Adrenal gland (tissue), 12 donors: ENCODE measurements around the gene NARF. TPM values are rescaled to one million over a fixed set of nuclear protein-coding genes. Genes with fewer than 3 reads are reported as not detected.
A peak's percentile ranks its signal among the peaks of the same experiment; 100 is the strongest.

Source experiments
- DNase-seq, 7 donors: peaks; one replicate each; pipeline ENCODE4 v3.0.0-alpha.2; 2019 to 2020
- H3K27ac ChIP-seq, 5 donors: fragments of 200-600 bp; sonication (generic) in 4 of 5; 1 replicate in 3 of 5; 2 replicates in 2 of 5; pipeline versions ENCODE4 v1.5.1 to v1.8.0; 2016 to 2020; ENCODE audit warnings: mild to moderate bottlenecking in 1 of 5
- H3K27me3 ChIP-seq: fragments of 200-600 bp; 2 replicates; pipeline ENCODE4 v1.8.0; 2021
- H3K36me3 ChIP-seq, 2 donors: fragments of 200-600 bp; replicated peaks in 1 of 2; 1 replicate in 1 of 2; 2 replicates in 1 of 2; pipeline versions ENCODE4 v1.5.1 to v1.8.0; 2018 to 2022
- H3K4me1 ChIP-seq, 2 donors: fragments of 200-600 bp; replicated peaks in 1 of 2; 1 replicate in 1 of 2; 2 replicates in 1 of 2; pipeline versions ENCODE4 v1.5.1 to v1.8.0; 2018 to 2021
- H3K4me3 ChIP-seq, 4 donors: fragments of 200-600 bp; sonication (generic) in 3 of 4; one replicate each; pipeline ENCODE4 v1.5.1; 2016 to 2018
- H3K9me3 ChIP-seq, 3 donors: fragments of 200-600 bp; sonication (generic) in 1 of 3; replicated peaks in 1 of 3; 1 replicate in 2 of 3; 2 replicates in 1 of 3; pipeline versions ENCODE4 v1.5.1 to v1.8.0; 2016 to 2021
- CTCF ChIP-seq, 6 experiments: fragments of 450-650 bp in 4 of 6; fragments of 200-600 bp in 2 of 6; sonication (generic) in 1 of 6; IDR thresholded peaks; 1 replicate in 5 of 6; 2 replicates in 1 of 6; pipeline versions ENCODE4 v1.5.1 to v1.8.0; 2016 to 2021; ENCODE audit warnings: antibody characterized with exemption in 6 of 6, mild to moderate bottlenecking in 2 of 6, moderate library complexity in 1 of 6
- POLR2A ChIP-seq, 2 donors: fragments of 450-650 bp; IDR thresholded peaks; one replicate each; pipeline ENCODE4 v1.6.1; 2017; ENCODE audit warnings: antibody characterized with exemption in 2 of 2, mild to moderate bottlenecking in 2 of 2, moderate library complexity in 1 of 2
- WGBS, 4 donors: extraction: QIAGEN DNeasy Blood & Tissue Kit in 2 of 4; methylation state at CpG; one replicate each; pipeline versions ENCODE4 v1.1.5 to v1.1.7; 2013 to 2017; 5-methylcytosine and 5-hydroxymethylcytosine counted together
- intact Hi-C, 2 donors: fragments of 100-400 bp; cut with DNase I; formaldehyde crosslinking; loops; one replicate each; pipeline versions ENCODE4 v1.14.1 to v1.15.0; 2022 to 2023
- polyA plus RNA-seq, 3 donors: library from polyadenylated mRNA; stranded (reverse); fragments of 200-250 nt in 2 of 3; fragments of 350-450 nt in 1 of 3; fragmentation: Illumina TruSeq in 1 of 3; extraction: RNeasy Lipid Tissue Mini Kit (QIAGEN cat#74804) in 1 of 3; gene quantifications; one replicate each; pipeline ENCODE4 v1.2.3, GENCODE V29; 2013 to 2014
- total RNA-seq, 9 donors: library from RNA; depleted of rRNA in 4 of 9; stranded (reverse); fragments of >200 nt in 4 of 9; fragments of 120-200 nt in 1 of 9; fragmentation: NEBNext Ultra II Directional in 1 of 9; extraction: Animal tissue kit (Norgen Biotek cat#: 25700) in 1 of 9; gene quantifications; one replicate each; pipeline versions ENCODE4 v1.1.0 to v1.2.4, GENCODE V29; 2013 to 2023
- donor health status: healthy with polysubstance abuse.
- donor health status: Bipolar disorder and iron deficiency.
- donor health status: DM: yes; HTN: yes; CAD: no.
- donor health status: DM: no; HTN: no; CAD: no.
- donor health status: DM: no; HTN: no; CAD: no.
- donor health status: DM: yes; HTN: yes; CAD: no.

NARF gene
- total and polyA plus RNA-seq, 12 donors: 21.8 to 198 (median 55.1) TPM

- H3K36me3 ChIP-seq: peaks cover 0 to 18% of the 10 kb centered on the region in 2 donors
- H3K27me3 ChIP-seq: no peaks in the 10 kb centered on the region
- 74 to 78% (median 77%) methylated on average over 13 to 28 of the region's 28 CpGs for WGBS, 4 donors
- no peaks in the 10 kb centered on the region for H3K9me3 ChIP-seq
- H3K27ac ChIP-seq: peak overlapping the region in 3 of 5 donors; percentile 72 to 91 (median 76)
- DNase-seq: peak in 1 of 7 donors; percentile 51
- no peak overlapping the region for H3K4me3 ChIP-seq
- intact Hi-C loops: no loop called here
- peaks cover 20 to 25% of the 10 kb centered on the region in 2 donors for H3K4me1 ChIP-seq
- no peak for TF ChIP-seq POLR2A (IDR thresholded peaks at IDR 0.05)
- TF ChIP-seq CTCF (IDR thresholded peaks at IDR 0.05): no peak
Measured at GRCh38 chr17:82442643-82443464, 15.7 kb upstream of the NARF start.

GRCh38 chr17:82443465-82444283 is 14.9 kb upstream of the NARF start:
- no peaks in the 10 kb centered on the region for H3K9me3 ChIP-seq
- DNase-seq: peak; percentile 84 to 97 (median 95)
- H3K36me3 ChIP-seq: peaks cover 0 to 18% of the 10 kb centered on the region in 2 donors
- peaks cover 20 to 25% of the 10 kb centered on the region in 2 donors for H3K4me1 ChIP-seq
- H3K27ac ChIP-seq: peak overlapping the region; percentile 39 to 91 (median 72)
- no peak for TF ChIP-seq CTCF (IDR thresholded peaks at IDR 0.05)
- peak in 1 of 2 donors; percentile 43 for TF ChIP-seq POLR2A (IDR thresholded peaks at IDR 0.05)
- H3K4me3 ChIP-seq: no peak overlapping the region
- intact Hi-C loops: no loop called here
- H3K27me3 ChIP-seq: no peaks in the 10 kb centered on the region
- 50 to 60% (median 58%) methylated on average over 8 to 35 of the region's 40 CpGs for WGBS, 4 donors

- no peak for TF ChIP-seq POLR2A (IDR thresholded peaks at IDR 0.05)
- no peak for TF ChIP-seq CTCF (IDR thresholded peaks at IDR 0.05)
- 55 to 67% (median 60%) methylated on average over 10 to 35 of the region's 35 CpGs for WGBS, 4 donors
Measured at GRCh38 chr17:82444284-82444893, 14.2 kb upstream of the NARF start.

More at GRCh38 chr17:82444284-82444893, 14.2 kb upstream of the NARF start:
- peak in 4 of 7 donors; percentile 42 to 60 (median 46) for DNase-seq
- H3K27me3 ChIP-seq: no peaks in the 10 kb centered on the region
- peaks cover 20 to 30% of the 10 kb centered on the region in 2 donors for H3K4me1 ChIP-seq
- H3K9me3 ChIP-seq: no peaks in the 10 kb centered on the region
- intact Hi-C loops: no loop called here
- no peak overlapping the region for H3K4me3 ChIP-seq
- peaks cover 0 to 18% of the 10 kb centered on the region in 2 donors for H3K36me3 ChIP-seq
- H3K27ac ChIP-seq: peak overlapping the region; percentile 39 to 91 (median 72)
